ENCODE measurements around the gene UPK1B.
"Not testable (repeated sequence)": the region's sequence is repeated elsewhere in the genome, so short reads cannot be mapped to it uniquely, and the experiment has no call there.

The UPK1B gene

DNA sequence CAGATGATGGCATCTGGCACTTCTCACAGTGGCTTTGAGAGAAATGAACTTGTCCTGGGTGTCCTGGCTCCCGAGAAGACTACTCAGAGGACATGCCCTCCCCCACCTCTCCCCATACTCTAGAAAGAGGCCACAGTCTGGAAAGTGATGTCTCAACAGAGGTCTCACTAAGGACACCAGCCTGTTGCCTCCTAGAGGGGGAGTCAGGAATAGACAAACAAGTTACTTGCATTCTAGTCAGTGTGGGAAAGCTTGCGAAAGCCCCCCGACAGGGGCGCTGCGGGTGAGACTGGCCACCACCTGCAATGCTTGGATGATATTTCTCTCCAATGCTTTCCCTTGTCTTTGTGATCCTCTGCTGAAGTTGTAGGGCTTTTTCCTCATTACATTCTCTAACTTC lies 50.1 kb downstream of the UPK1B start:
- no peak for DNase-seq (ENCODE audit: low read depth, low spot score)

DNA sequence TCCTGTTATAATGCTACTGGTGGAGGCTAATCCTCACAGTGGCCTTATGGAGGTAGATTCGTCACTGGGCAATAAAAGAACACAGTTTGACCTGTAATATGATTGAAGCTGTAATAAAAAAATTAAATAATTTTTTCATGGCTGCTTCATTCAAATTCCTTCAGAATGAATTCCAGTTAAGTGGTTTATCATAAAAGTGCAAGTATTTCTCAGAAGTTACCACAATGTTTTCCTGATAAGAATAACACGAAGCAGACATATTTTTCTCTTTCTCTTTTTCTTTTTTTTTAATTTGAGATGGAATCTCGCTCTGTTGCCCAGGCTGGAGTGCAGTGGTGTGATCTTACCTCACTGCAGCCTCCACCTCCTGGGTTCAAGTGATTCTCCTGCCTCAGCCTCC lies 51.7 kb downstream of the UPK1B start:
- DNase-seq (ENCODE audit: low read depth, low spot score), result no peak

DNA sequence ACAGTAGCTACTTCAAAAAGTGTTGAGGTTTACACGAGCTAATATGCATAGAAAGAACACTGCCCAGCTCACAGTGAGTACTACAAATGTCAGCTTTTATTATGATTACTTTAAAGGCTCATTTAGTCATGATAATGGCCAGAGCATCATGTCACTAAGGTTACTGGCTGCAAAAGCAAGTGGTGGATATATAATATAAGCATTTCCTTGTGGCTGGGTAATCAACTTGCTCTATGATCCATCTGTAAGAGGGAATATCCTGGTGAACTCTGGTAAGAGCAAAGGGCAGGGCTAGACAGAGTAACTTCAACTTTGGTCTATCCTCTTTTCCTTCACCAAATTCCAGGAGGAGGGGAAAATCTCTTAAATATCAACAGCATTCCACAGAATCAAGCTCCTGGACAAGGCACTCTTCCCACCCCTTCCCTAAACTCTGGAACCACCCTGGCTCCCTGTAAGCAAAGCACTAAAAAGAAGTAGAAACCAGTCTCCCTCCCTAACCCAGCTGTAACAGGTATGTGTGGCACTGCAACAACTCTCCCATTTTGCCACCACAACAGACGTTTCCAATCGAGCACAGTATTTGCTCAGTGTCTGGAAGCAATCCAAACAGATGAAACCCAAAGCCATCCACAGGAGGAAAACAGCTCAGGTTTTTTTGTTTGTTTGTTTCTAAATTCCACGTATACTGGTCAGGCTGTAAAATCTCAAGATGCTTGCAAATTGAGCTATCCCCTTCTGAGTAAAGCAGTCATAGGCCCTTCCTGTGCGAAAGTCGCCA lies 53.9 kb downstream of the UPK1B start:
- DNase-seq (ENCODE audit: low read depth, low spot score), result no peak

DNA sequence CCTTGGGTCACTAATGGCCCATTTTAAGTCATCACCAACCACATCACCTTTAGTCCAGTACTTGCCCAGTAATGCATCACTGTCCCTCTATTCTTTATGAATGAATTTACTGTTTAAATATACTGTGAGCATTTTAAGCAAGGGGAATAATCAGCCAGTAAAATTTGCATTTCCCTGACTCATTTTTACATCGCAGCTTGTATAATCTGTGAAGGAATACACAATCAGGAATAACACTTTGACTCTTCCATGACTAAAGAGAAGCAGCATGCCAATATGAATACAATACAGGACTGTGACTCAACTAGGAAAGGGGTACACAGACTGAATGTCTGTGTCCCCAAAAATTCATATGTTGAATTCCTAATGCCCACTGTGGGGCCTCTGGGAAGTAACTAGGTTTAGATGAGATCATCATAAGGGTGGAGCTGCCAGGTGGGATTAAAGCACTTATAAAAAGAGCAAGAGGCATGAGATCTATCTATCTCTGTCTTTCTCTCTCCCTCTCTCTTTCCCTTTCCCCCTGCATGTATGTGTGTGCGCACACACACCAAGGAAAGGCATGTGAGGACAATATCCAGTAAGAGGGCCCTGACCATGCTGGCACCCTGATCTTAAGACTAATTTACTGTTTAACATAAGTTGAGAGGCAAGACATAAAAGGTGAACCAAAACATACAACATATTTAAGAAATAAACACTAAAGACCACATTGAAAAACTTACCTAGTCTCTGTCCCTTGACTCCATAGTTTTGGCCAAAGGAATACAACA lies 55.2 kb downstream of the UPK1B start:
- DNase-seq (ENCODE audit: low read depth, low spot score), result no peak

DNA sequence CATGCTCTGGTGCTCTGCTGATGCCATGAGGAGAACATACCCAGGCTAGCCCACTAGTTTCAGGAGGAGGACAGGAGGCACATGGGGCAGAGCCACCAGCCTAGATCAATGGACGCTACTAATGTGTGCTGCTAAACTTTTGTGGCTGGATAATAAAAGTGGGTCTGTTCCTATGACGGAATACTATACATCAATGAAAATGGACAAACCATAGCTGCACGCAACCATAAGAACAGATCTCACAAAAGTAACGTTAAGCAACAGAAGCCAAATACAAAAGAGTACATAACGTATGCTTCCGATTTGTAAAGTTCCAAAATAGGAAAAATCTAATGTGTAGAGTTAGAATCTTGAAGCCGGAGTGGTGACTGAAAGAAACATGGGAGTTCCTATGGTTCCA lies 55.8 kb downstream of the UPK1B start:
- no peak for DNase-seq (ENCODE audit: low read depth, low spot score)

DNA sequence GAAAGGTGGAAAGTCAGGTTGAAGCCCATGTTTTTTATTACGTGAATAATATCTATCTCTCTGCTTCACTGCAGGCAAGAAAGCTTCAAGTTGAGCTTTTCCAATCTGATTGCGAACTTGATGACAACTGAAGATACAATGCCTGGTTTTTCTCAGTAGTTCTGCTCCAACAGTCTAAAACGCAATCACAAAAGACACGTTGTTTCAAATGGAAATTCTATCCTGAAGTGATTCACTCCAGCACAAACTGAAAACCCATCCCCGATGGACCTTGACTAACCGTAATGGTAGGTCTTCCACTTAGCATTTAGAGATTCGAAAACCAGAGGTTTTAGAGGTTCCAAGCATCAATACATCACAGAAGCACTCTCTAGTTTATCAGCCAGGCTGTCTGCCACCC lies 56.7 kb downstream of the UPK1B start:
- DNase-seq (ENCODE audit: low read depth, low spot score), result no peak

DNA sequence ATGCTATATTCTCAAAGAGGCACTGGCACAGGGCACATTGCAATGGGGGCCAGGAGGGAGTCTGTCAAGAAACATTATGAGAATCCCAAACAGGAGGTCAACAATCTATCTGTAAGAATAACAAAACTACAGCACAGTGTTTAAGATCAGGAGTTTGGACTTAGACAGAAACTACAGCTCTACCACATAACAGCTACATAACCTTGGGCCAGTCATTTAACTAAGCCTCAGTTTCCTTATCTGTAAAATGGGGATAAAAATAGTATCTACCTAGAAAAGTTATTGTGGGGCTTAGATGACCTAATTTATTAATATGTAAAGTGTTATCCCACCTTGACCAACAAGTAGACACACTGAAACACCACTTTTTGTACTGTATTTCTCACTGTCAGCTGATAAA lies 57.3 kb downstream of the UPK1B start:
- no peak for DNase-seq (ENCODE audit: low read depth, low spot score)

DNA sequence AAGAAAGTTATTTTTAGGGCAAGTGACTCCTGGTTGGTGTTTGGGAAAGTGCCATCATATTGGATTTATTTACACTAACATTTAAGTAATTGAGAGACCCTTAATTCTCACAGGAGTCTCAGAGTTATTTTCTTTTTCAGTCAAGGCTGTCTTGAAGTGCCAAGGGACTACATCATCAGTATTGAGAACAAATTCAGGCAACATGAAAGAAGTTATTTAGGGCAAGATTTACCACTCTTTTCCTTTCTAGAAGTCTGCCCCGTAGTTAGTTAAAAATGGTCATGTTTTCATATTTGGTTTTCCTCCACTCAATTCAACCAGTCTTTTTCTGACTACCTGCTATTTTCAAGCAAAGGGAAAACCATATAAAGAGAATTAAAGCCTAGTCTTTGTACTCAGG lies 61.2 kb downstream of the UPK1B start:
- no peak for DNase-seq (ENCODE audit: low read depth, low spot score)

DNA sequence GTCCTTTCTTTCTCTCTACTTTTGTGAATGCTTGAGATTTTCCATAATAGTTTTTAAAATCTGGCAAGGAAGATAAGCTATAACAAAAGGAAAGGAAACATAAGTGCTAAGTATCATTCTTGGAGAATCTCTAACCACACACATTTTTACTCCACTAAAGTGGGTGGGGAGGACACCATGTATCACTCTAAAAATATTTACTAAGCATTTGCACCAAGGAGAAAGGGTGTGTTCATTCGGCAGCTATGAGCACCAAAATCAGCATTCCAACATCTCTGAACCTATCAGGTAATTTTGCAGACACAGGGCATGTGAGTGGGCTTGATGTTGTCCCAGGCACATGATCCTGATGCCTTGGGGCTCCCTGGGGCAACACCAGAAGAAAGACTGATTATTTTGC lies 61.8 kb downstream of the UPK1B start:
- DNase-seq (ENCODE audit: low read depth, low spot score), result no peak

DNA sequence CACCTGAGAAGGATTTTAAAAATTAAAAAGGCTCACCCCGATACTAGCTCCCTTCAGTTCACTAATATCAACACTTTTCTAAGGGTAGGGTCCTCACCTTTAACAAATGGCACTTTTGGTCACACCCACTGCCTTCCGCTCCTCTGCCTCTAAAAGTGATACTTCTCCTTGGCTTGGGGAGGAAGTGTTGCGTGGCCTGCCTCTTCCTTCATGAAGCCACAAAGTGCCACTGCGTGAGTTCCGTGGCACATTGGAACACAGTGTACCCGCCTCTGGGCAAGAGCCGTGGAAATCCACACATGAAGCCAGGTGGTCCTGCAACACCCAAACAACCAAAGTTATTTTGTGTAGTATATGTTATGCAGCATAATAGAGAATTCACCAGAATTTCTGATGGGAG lies 63.4 kb downstream of the UPK1B start:
- no peak for DNase-seq (ENCODE audit: low read depth, low spot score)

DNA sequence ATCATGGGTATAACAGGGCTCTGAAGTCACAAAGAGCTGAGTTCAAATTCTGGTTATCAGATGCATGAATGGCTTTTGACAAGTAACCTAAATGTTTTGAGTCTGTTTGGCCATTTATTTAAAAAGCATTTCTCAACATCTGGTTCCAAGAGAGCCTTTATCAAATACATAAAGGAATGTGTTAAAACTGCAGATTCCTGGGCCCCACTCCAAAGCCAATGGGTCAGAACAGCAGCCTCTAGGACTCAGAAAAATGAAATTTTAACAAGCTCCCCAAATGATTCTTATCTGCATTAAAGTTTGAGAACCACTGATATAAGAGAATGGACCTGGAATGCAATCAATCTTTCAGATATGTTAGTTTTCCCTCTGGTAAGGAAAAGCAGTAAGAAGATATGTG lies 63.9 kb downstream of the UPK1B start:
- DNase-seq (ENCODE audit: low read depth, low spot score), result no peak

DNA sequence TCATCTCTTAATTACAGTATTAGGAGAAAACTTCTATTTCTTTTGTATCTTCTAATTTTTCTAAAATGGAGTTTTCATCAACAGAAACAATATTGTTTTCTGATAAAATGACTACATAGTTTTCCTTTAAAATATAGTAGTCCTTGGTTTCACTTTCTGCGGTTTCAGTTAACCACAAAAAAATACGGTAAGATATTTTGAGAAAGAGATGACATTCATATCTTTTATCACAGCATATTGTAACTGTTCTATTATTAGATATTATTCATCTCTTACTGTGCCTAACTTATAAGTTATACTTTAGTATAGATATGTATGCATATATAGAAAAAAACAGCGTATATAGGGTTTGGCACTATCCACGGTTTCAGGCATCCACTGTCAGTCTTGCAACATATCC lies 65.0 kb downstream of the UPK1B start:
- DNase-seq (ENCODE audit: low read depth, low spot score), result no peak

DNA sequence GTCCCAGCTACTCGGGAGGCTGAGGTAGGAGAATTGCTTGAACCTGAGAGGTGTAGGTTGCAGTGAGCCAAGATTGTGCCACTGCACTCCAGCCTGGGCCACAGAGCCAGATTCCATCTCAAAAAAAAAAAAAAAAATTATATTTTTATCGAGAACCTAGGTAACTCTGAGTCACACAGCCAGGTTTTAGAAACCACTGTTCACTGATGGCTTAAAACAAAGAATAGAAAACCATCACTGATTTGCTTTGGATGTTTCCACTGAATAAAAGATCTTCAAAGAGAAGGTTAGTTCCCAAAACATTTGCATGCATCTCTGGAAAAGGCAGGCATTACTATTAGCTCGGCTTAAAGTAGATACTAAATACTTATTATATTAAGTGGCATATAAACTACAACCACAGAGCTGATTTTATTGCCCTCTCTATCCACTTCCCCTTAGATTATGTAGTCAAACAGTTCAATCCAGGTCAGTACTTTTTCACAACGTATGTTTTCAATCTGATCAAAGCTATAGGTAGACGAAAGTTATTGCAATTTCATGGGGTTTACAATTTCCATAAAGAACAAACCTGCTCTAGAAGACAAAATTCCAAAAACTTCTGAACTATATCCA lies 65.9 kb downstream of the UPK1B start:
- DNase-seq (ENCODE audit: low read depth, low spot score), result no peak

DNA sequence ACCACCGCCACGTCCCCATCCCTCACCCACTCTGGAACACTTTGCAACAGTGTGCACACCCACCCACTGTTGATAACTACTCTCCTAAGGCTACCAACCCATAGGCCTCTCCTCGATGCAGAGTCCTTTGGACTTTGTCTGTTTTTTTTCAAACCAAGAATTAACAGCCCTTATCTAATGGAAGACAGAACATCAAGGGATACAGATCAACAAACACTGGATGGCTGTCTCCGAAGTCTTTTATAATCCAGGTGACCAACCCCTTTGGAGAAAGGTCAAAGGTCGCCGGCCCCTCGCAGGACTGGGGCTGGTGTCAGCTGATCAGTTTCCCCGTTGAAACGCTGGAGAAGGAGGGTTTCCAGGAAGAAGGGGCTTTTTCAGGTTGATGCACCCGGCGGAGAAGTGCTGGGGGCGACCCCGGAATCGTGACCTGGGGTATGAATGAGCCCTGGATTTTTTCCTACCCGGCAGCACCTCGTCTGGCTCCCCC lies 66.7 kb downstream of the UPK1B start:
- no peak for DNase-seq (ENCODE audit: low read depth, low spot score)

DNA sequence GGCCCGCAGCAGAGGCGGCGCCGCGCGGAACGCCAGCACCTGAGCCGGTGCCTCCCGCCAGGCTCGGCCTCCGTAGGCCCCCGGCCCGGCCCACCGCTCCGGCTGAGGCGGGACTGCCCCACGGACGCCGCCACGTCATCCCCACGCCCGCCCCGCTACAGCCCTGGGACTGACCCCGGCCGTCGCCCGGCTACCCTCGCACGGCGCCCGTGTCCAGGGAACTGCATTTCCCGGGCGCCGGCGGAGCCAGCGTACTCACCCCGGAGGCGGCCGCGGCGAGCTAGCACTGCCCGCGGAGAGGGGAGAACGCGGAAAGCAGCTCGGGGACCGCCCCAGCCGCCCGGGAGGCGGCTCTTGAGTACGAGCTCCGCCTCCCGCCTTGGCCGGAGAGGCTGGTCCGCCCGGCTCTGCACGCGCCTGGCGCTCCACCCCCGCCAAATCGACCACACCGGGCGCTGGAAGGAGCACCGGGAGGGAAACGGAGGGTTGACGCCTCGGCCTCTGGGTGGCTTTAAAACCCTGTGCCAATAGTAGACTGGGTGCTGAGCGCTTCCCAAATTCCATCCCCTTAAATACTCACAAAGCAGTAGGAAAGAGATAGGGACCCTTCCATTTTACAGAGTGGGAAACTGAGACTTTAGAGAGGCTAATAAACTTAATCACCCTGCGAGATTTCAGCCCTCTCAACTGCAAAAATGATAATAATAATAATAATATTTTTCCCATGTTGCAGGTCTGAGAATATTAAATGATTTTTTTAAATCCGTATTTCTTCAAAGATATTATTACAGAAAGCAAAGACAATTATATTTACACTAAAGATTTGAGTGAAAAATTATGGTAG lies 67.4 kb downstream of the UPK1B start, which contains the start of gene B4GALT4:
B4GALT4 (minus strand) TSS at position 288 of the 844 bp plus-strand sequence. CDS start 10,779 bp downstream, outside the sequence.
- DNase-seq (ENCODE audit: low read depth, low spot score), result peak; percentile 30

DNA sequence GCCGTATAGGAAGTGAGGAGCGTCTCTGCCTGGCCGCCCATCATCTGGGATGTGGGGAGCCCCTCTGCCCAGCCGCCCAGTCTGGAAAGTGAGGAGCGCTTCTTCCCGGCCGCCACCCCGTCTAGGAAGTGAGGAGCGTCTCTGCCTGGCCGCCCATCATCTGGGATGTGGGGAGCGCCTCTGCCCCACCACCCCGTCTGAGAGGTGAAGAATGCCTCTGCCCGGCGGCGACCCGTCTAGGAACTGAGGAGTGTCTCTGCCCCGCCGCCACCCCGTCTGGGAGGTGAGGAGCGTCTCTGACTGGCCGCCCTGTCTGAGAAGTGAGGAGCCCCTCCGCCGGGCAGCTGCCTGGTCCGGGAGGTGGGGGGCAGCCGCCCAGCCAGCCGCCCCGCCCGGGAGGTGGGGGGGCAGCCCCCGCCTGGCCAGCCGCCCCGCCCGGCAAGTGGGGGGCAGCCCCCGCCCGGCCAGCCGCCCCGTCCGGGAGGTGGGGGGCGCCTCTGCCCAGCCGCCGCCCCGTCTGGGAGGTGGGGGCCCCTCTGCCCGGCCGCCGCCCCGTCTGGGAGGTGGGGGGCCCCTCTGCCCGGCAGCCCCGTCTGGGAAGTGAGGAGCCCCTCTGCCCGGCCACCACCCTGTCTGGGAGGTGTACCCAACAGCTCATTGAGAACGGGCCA lies 69.1 kb downstream of the UPK1B start:
- DNase-seq (ENCODE audit: low read depth, low spot score), result not testable (repeated sequence)

DNA sequence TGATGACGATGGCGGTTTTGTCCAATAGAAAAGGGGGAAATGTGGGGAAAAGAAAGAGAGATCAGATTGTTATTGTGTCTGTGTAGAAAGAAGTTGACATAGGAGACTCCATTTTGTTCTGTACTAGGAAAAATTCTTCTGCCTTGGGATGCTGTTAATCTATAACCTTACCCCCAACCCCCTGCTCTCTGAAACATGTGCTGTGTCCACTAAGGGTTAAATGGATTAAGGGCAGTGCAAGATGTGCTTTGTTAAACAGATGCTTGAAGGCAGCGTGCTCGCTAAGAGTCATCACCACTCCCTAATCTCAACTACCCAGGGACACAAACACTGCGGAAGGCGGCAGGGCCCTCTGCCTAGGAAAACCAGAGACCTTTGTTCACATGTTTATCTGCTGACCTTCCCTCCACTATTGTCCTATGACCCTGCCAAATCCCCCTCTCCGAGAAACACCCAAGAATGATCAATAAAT lies 69.7 kb downstream of the UPK1B start:
- not testable (repeated sequence) for DNase-seq (ENCODE audit: low read depth, low spot score)

DNA sequence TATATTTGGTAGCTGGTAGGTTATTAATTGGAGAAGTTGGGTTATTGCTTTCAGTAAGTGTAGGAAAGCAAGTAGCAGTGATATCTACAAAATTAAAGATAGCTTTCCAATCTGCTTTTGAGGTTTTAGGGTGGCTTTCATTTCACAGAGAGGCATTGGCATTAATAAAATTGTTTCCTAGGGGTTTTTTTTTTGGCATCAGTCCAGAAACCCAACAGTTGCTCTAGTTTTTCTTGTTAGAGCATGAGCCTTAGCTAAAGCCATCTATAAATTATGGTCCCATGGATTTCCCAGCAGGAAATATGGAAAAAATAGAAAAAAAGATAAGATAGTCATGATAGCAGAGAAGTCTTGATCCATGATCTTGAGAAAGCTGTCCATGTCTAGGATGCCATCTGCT lies 70.3 kb downstream of the UPK1B start:
- DNase-seq (ENCODE audit: low read depth, low spot score), result no peak

DNA sequence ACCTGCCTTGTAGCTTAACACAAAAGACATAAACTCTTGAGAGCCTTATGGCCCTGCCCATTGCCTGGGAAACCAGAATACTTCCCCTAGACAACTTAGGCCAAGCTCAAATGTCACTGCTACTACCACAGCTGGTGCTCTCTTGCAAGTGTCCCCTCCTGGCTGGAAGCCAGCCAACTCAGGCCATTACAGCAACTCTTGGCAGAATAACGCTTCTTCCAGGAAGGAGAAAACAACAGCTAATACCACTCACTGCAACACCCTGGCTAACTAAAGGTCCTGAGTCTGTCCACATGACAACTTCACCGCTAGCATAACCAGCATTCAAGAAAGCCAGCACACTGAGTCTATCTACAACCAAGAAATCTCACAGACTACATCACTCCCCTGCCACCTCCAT lies 72.4 kb downstream of the UPK1B start:
- DNase-seq (ENCODE audit: low read depth, low spot score), result no peak
